ENCODE measurements around the gene HSDL1.

Gene HSDL1

GRCh38 chr16:84115919-84116719, 28.9 kb downstream of the HSDL1 start:
- TF ChIP-seq GATA3 (IDR thresholded peaks at IDR 0.05; ENCODE audit: low read depth, low read length) (no peak), GATA2 (IDR thresholded peaks at IDR 0.05; ENCODE audit: low read depth, low read length) (no peak)

- no peak for TF ChIP-seq GATA2 (IDR thresholded peaks at IDR 0.05; ENCODE audit: low read depth, low read length)
- TF ChIP-seq GATA3 (IDR thresholded peaks at IDR 0.05; ENCODE audit: low read depth, low read length) = no peak
These were observed 33.5 kb downstream of the HSDL1 start for GRCh38 chr16:84111525-84111924.

DNA sequence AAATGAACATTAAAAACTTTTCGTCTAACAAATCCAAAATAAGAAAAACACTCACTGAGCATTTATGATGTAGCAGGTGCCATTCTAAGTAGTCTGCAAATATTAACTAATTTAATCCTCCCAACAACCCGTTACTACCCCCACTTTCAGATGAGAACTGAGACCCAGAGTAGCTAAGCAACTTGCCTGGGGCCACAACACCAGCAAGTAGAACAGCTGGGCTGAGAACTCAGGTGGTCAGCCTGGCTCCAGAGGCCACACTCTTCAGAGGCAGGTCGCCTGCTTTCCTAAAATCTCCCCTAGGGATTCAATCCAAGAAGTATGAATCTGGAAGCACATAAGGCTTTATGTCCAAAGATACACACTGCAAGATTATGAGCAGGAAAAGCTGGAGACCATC, 34.5 kb downstream of the HSDL1 start:
- TF ChIP-seq GATA3 (IDR thresholded peaks at IDR 0.05; ENCODE audit: low read depth, low read length) (no peak), GATA2 (IDR thresholded peaks at IDR 0.05; ENCODE audit: low read depth, low read length) (no peak)

DNA sequence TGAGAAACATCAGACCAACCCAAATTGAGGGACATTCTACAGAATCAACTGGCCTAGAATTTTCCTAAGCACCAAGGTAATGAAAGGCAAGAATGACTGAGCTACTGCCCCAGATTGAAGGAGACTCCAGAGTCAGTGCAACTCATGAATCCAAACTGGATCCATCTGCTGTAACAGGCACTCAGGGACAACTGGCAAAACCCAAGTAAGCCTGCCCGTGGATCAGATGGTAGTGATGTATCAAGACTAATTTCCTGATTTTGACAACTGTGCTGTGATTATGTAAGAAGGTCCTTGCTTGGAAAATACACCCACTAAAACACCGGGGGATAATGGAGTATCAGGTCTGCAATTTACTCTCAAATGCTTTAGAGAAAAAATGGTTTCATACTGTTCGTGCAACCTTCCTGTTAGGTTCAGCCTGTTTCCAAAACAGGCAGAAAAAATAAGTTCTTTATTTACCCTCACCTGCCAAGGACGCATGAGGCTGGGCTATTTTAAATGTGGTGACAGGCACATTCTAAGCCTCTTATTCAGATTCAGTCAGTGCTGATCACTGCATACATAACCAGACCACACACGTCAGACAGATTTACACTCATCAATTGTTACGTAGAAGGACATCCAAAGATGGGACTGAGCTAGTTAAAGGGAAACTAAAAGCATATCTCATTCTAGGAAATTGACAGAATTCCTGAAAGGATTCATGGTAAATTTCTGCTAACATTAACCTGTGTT, 35.2 kb downstream of the HSDL1 start:
- no peak for TF ChIP-seq GATA2 (IDR thresholded peaks at IDR 0.05; ENCODE audit: low read depth, low read length)
- no peak for TF ChIP-seq GATA3 (IDR thresholded peaks at IDR 0.05; ENCODE audit: low read depth, low read length)

- no peak for TF ChIP-seq GATA2 (IDR thresholded peaks at IDR 0.05; ENCODE audit: low read depth, low read length)
- TF ChIP-seq GATA3 (IDR thresholded peaks at IDR 0.05; ENCODE audit: low read depth, low read length) = no peak
These were observed 37.1 kb downstream of the HSDL1 start for GRCh38 chr16:84107921-84108320.

- TF ChIP-seq GATA2 (IDR thresholded peaks at IDR 0.05; ENCODE audit: low read depth, low read length) = no peak
- no peak for TF ChIP-seq GATA3 (IDR thresholded peaks at IDR 0.05; ENCODE audit: low read depth, low read length)
These were observed 38.8 kb downstream of the HSDL1 start for GRCh38 chr16:84105948-84106740.

DNA sequence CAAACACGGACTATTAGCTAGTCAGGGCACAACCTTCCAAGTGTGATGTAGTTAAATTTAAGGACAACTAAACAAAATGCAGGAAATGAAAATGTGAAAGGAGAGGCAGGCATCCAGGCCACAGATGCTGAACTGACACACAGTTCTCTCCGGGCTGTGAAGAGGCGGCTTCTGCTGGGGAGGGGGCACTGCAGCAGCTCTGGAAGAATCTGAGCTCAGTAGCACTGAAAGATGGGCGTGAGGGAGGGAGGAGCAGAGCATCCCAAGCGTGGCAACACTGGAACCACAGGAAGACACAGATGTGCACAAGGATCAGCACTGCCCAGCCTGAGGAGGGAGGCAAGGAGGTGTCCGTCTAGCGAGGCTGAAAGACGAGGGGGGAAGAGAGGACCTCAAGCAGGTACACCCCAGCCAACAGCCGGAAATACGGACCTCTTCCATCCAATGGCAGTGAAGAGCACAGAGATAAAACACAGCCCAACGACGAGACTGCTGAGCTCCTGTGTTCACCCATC, 39.6 kb downstream of the HSDL1 start:
- TF ChIP-seq GATA2 (IDR thresholded peaks at IDR 0.05; ENCODE audit: low read depth, low read length) = no peak
- TF ChIP-seq GATA3 (IDR thresholded peaks at IDR 0.05; ENCODE audit: low read depth, low read length) = no peak

GRCh38 chr16:84104231-84104630, 40.7 kb downstream of the HSDL1 start:
- TF ChIP-seq GATA3 (IDR thresholded peaks at IDR 0.05; ENCODE audit: low read depth, low read length) = no peak
- no peak for TF ChIP-seq GATA2 (IDR thresholded peaks at IDR 0.05; ENCODE audit: low read depth, low read length)

DNA sequence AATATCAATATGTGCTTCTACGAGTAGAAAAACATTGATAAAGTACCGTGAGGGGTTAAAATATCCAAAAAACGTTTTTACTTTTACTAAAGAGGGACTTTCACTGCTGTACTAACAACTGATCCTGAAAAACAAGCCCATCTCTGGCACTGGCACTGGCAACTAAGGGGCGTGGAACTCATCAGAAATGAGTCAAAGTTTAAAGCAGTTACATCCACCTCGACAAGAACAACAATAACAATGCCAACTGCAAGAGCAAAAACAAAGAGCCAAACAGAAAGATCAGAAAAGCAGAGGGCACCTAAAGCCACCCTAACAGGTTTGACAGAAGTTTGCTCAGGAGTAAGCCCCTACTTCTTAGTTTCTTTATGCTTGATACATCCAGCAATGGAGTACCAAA, 41.3 kb downstream of the HSDL1 start:
- TF ChIP-seq GATA2 (IDR thresholded peaks at IDR 0.05; ENCODE audit: low read depth, low read length) (no peak), GATA3 (IDR thresholded peaks at IDR 0.05; ENCODE audit: low read depth, low read length) (no peak)

DNA sequence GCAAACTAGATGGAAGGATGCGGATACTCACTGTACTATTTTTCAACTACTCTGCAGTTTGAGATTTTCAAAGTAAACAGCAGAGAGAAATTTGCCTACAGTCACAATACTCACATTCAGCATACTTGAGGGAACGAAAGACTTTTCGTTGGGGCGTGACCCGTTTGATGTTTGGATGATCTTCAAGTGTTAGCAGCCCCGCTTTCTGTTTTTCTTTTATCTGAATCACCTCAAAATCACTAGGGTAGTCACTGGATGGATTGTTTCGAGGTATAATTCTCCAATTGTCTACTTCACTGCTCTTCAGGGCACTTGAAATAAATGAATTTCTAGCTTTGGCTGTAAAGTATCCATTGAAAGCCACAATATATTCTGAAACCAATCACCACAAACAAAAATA, 46.0 kb downstream of the HSDL1 start:
- TF ChIP-seq GATA3 (IDR thresholded peaks at IDR 0.05; ENCODE audit: low read depth, low read length) = no peak
- TF ChIP-seq GATA2 (IDR thresholded peaks at IDR 0.05; ENCODE audit: low read depth, low read length) = no peak

DNA sequence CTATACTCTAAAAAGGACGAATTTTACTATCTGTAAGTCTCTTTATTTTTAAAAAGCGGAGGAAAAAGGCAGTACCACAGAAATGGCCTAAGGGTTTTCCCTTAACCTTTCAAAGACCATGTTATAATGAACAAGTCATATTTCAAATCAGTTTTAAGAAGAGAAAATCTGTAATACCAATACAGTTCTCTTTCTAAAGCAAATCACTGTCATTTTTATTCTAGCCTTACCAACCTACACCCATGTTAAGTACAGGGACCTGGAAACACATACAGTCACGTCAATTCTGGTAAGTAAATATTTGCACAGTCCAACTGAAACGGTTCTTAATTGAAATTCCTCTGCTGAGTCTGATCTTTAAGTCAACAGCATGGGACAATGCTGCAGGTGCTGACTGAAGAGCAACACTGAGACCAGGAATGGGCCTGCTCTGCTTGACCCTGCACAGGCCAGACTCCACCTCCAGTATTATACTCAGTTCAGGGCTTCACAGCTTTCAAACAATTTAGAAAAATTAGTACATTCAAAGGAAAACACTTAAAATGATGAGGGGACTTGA, 48.5 kb downstream of the HSDL1 start:
- TF ChIP-seq GATA2 (IDR thresholded peaks at IDR 0.05; ENCODE audit: low read depth, low read length) = no peak
- no peak for TF ChIP-seq GATA3 (IDR thresholded peaks at IDR 0.05; ENCODE audit: low read depth, low read length)

DNA sequence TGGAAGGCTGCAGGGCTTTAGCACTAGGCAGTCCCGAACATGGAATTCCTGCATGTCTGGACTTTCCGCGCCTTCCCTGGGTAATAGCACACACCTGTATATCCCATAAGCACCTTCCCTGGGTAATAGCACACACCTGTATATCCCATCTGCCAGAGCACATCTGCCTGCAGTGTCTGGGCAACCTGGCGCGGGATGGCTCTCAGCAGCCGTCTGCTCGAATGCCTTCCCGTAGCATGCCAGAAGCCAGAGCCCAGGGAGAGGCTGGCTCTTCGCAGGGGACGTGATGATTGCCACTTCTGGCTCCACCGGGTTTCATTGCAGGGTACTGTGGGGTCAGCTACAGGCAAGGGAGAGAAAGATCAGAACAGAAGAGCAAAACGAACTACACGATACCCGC, 49.5 kb downstream of the HSDL1 start:
- no peak for TF ChIP-seq GATA2 (IDR thresholded peaks at IDR 0.05; ENCODE audit: low read depth, low read length)
- no peak for TF ChIP-seq GATA3 (IDR thresholded peaks at IDR 0.05; ENCODE audit: low read depth, low read length)

- TF ChIP-seq GATA2 (IDR thresholded peaks at IDR 0.05; ENCODE audit: low read depth, low read length) (no peak), GATA3 (IDR thresholded peaks at IDR 0.05; ENCODE audit: low read depth, low read length) (no peak)
These were observed 51.1 kb downstream of the HSDL1 start for GRCh38 chr16:84093879-84094270.

Data from SH-SY5Y (cell line).